Right ventricle myocardium inferior (tissue), 1 donor: Measurements from ENCODE around the gene APEX2. TPM values are rescaled to one million over a fixed set of nuclear protein-coding genes. Genes with fewer than 3 reads are reported as not detected.
"Not testable (repeated sequence)": the region's sequence is repeated elsewhere in the genome, so short reads cannot be mapped to it uniquely, and the experiment has no call there.

Source experiments
- ATAC-seq: fragments of 200-7000 bp; cut with Tn5 transposase; one replicate; pipeline ENCODE4 v1.9.1; 2020; ENCODE audit warnings: mild to moderate bottlenecking, moderate library complexity
- DNase-seq: peaks from one replicate; pipeline ENCODE4 v3.0.0; 2021; ENCODE audit errors: missing footprints
- intact Hi-C: fragments of 100-400 bp; cut with DNase I; formaldehyde crosslinking; loops from one replicate; pipeline ENCODE4 v1.11.0; 2022
- total RNA-seq: library from RNA; stranded (reverse); fragmentation: NEBNext Ultra II Directional; extraction: Animal tissue kit (Norgen Biotek cat#: 25700); gene quantifications from one replicate; pipeline ENCODE4 v1.2.1, GENCODE V29; 2021
- donor health status: DM: no; HTN: yes; CAD: no; lungs with severe emphysema.

APEX2 gene
- total RNA-seq, 1 donor from 2014 or later: 8.3 TPM

DNA sequence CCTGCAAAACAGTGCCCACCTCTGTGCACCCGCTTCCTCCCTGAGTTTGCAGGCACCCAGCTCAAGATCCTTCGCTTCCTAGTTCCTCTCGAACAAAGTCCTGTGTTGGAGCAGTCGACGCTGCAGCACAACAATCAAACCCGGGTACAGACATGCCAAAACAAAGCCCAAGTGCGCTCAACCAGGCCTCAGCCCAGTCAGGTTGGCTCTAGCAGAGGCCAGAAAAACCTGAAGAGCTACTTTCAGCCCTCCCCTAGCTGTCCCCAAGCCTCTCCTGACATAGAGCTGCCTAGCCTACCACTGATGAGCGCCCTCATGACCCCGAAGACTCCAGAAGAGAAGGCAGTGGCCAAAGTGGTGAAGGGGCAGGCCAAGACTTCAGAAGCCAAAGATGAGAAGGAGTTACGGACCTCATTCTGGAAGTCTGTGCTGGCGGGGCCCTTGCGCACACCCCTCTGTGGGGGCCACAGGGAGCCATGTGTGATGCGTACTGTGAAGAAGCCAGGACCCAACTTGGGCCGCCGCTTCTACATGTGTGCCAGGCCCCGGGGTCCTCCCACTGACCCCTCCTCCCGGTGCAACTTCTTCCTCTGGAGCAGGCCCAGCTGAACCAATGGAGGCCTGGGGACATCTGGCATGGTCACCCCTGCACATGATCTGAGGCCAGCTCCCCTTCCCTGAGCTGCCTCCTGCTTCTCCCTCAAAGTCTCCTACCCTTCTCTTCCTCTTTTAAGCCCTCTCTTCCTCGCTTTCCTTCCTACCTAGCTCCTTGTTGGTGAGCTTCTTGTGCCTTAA is 6.9 kb downstream of the APEX2 start:
- ATAC-seq (no peak), DNase-seq (no peak)
- intact Hi-C loops: loop anchor here (10.0 kb wide), 1 partner anchor 112 kb away; no protein-coding TSS in a partner anchor

DNA sequence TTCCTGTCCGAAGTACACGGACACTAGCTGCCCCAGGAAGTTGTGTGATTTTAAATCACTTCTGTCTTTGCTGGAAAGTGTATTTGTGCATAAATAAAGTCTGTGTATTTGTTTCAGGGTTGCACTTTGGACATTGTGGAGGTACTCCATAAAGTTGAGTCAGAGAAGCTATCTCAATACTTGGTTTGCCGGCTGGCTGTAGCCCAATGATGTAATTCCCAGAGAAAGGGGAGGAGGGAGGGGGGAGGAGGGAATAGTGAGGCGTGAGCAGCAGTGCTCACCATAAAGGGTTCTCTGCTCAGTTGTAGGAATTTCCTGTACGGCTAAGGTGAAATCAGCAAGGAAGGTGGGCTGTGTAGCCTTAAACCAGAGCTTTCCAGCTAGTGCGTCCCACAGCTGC is 7.5 kb downstream of the APEX2 start:
- ATAC-seq (peak; percentile 77), DNase-seq (no peak)
- intact Hi-C loops: loop anchor here (10.0 kb wide), 1 partner anchor 113 kb away; no protein-coding TSS in a partner anchor

- DNase-seq (no peak), ATAC-seq (peak; percentile 82)
- intact Hi-C loops: loop anchor here (10.0 kb wide), 1 partner anchor 114 kb away; no protein-coding TSS in a partner anchor
Measured at GRCh38 chrX:55008571-55009358, 8.6 kb downstream of the APEX2 start.

GRCh38 chrX:55011294-55011693 is 11.1 kb downstream of the APEX2 start:
- no peak for ATAC-seq
- intact Hi-C loops: no loop called here

GRCh38 chrX:55014897-55015299 is 14.7 kb downstream of the APEX2 start:
- DNase-seq: no peak
- intact Hi-C loops: no loop called here
- ATAC-seq: no peak

More at GRCh38 chrX:55011294-55011693, 11.1 kb downstream of the APEX2 start:
- DNase-seq: no peak

- intact Hi-C loops: no loop called here
- DNase-seq (no peak), ATAC-seq (no peak)
Measured at GRCh38 chrX:55026143-55026542, 26.0 kb downstream of the APEX2 start.

- ATAC-seq: no peak
- intact Hi-C loops: no loop called here
- no peak for DNase-seq
Measured at GRCh38 chrX:55026840-55027239, 26.7 kb downstream of the APEX2 start.

GRCh38 chrX:55028040-55028439 is 27.9 kb downstream of the APEX2 start:
- intact Hi-C loops: no loop called here
- ATAC-seq (no peak), DNase-seq (no peak)

- ATAC-seq (no peak), DNase-seq (no peak)
- intact Hi-C loops: no loop called here
Measured at GRCh38 chrX:55028611-55029010, 28.4 kb downstream of the APEX2 start.

- ATAC-seq: no peak
Measured at GRCh38 chrX:55029291-55029690, 29.1 kb downstream of the APEX2 start.

DNA sequence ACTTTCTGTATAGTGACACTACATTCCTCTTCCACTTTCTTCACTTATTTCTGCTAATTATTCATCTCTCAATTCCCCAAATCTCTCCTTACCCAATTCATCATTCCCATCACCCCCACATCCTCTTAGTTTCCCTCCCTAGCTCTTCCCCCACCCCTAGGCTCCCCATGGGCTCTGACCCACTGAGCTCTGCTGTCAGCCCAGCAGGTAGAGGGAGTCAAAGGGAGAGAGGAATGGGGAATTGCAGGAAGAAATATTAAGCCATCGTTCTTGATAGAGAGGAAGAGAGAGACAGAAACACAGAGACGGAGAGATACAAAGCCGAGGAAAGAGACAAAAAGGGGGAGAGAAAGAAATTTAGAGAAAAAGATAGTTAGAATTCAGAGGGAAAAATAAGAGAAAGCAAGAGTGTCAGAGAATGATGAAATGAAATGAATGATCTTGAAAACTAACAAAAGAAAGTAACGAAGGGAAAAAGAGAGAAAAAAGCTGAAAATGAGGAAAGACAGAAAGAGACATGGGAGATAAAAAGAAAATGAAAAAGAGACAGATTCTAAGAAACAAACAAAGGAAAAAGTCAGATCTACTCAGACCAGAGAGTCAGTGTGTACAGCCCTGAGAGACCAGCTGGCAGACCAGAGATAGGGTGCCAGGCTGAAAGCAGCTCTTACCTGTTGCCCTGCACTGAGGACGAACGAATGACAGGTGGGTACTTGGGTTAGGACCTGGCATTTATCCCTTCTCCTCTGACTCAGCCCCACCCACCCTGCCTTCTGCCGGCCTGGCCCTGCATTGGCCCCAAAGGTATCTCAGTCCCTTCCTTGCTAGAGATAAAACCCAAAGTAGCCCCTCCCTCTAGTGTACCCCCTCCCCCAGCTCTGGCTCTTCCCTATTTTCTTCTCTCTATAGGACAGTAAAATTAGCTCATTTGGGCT is 30.4 kb downstream of the APEX2 start, which contains the start of gene ALAS2:
TSS of gene ALAS2 (minus strand) at position 707 of the 935 bp plus-strand sequence. CDS start 4,977 bp downstream, outside the sequence.
- ATAC-seq (no peak), DNase-seq (no peak)
- intact Hi-C loops: no loop called here

More at GRCh38 chrX:55029291-55029690, 29.1 kb downstream of the APEX2 start:
- DNase-seq: no peak
- intact Hi-C loops: no loop called here

GRCh38 chrX:55033429-55033828 is 33.3 kb downstream of the APEX2 start:
- DNase-seq: no peak
- no peak for ATAC-seq
- intact Hi-C loops: no loop called here

- no peak for DNase-seq
- intact Hi-C loops: no loop called here
- ATAC-seq: no peak
Measured at GRCh38 chrX:55039471-55039870, 39.3 kb downstream of the APEX2 start.

DNA sequence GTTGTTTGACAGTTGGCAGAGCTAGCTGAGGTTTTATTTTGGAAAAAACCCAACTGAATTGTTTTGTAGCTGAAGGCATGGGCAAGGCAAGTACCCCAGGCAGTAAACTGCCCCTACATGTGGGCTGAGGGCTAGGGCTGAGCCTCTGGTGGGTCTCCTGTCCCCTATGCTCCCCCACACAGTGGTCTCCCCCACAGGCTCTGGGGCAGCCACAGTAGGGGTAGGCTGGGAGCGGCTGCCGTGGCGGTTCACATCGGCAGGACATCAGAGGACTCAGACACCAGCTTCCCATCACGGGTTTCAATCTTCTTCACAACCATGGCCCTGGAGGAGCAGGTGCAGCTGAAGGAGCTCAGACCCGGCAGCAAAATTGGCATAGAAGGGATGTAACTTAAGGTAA is 41.4 kb downstream of the APEX2 start:
- intact Hi-C loops: no loop called here
- DNase-seq (no peak), ATAC-seq (no peak)

DNA sequence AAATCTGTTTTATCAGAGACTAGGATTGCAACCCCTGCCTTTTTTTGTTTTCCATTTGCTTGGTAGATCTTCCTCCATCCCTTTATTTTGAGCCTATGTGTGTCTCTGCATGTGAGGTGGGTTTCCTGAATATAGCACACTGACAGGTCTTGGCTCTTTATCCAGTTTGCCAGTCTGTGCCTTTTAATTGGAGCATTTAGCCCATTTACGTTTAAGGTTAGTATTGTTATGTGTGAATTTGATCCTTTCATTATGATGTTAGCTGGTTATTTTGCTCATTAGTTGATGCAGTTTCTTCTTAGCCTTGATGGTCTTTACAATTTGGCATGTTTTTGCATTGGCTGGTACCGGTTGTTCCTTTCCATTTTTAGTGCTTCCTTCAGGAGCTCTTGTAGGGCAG is 50.4 kb downstream of the APEX2 start:
- intact Hi-C loops, DNase-seq, ATAC-seq: not testable (repeated sequence)

GRCh38 chrX:55056820-55057674 is 56.9 kb downstream of the APEX2 start:
- intact Hi-C loops: loop anchor here (2.0 kb wide), 2 partner anchors 166 to 418 kb away; no protein-coding TSS in a partner anchor
- no peak for ATAC-seq
- no peak for DNase-seq

DNA sequence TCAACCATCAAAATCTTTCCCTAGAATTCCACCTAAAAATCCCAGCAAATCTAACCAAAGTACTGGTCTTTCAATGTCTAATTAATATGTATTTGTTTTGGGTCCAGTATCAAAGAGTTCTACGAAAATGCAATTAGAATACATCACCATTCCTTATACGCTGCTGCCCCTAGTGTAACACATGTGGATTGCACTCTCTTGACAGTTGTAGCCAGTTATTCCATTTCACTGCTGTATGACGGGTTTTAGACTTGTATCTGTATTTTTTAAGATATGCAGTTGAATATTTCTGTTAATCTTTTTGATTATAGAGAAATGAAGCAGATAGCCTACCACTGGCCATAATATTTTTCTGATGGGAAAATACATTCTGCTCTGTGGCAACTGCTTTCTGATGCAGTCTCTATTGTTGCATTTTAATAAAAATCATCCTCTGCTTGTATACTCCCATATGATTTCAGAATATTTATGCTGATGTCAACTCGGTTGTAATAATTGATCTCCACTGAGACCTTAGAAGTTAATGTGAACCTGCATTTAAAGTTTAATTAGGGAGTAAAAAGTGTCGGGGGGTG is 57.6 kb downstream of the APEX2 start:
- DNase-seq (no peak), ATAC-seq (no peak)
- intact Hi-C loops: loop anchor here (2.0 kb wide), 2 partner anchors 167 to 419 kb away; no protein-coding TSS in a partner anchor
